Stimulated activated effector memory CD8-positive, alpha-beta T cell treated with anti-CD3 and anti-CD28 coated beads, Interleukin-12 subunit alpha, Interleukin-12 subunit beta, amount 100 ng/mL, for 72 hours (primary cell): ENCODE data around the gene DMD.
"Not testable (repeated sequence)": the region's sequence is repeated elsewhere in the genome, so short reads cannot be mapped to it uniquely, and the experiment has no call there.

Source experiments
- ATAC-seq: fragments of 150-1000 bp; cut with Tn5 transposase; 2 replicates; pipeline ENCODE4 v1.10.0; 2021
- DNase-seq, 2 donors: peaks; one replicate each; pipeline ENCODE4 v3.0.0; 2021 to 2022; ENCODE audit warnings: low spot score in 2 of 2
- H3K27ac Mint-ChIP-seq: one replicate; pipeline ENCODE4 v1.8.0; 2022; ENCODE audit warnings: mild to moderate bottlenecking, mixed read lengths
- H3K36me3 Mint-ChIP-seq: one replicate; pipeline ENCODE4 v1.8.0; 2022; ENCODE audit warnings: mild to moderate bottlenecking, mixed read lengths
- H3K4me1 Mint-ChIP-seq: one replicate; pipeline ENCODE4 v1.8.0; 2022; ENCODE audit warnings: mixed read lengths
- H3K4me3 Mint-ChIP-seq: one replicate; pipeline ENCODE4 v1.8.0; 2022; ENCODE audit warnings: mild to moderate bottlenecking, mixed read lengths
- H3K9me3 Mint-ChIP-seq: one replicate; pipeline ENCODE4 v1.8.0; 2022; ENCODE audit warnings: mixed read lengths

The DMD gene

DNA sequence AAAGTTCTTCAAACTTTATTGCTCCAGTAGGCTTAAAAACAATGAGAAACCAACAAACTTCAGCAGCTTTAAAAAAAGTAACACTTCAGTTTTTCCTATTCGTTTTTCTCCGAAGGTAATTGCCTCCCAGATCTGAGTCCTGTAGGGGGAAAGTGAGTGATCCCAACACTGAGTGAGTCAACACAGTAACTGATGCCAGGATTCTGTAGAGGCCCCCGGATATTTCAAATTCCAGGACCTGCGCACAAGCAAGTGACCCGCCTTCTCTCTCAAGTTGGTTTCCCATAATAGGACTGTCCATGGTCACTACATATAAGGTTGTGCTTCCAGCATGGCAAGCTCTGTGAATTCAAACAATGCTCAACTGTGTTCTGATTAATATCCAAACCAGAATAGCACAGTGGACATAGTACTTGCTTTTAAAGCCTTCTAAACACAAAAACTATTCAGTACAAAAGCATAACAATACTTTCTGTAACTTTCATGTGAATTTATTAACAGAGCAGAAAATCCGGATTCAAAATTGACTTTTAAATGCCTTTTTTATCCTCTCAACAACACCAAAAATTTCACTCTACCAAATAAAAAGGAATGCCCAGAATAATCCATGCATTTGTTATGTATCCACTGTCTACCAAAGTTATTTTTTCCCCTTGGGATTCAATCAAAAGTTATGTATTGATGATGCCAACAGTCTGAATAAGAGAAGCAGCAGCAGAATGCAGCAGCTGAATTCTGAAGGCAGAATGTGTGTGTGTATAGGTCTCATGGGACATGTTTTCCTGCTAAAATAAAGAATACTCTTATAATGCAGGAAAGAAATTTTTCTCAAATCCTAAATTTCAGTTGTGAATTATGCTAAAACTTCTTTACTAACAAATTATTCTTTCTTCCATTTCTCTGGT is at the start of gene DMD:
TSS of gene DMD (minus strand) at position 194 of the 905 bp plus-strand sequence. CDS start 237 bp downstream, outside the sequence.
- Mint-ChIP-seq H3K36me3 (no peaks in the 10 kb centered on the region), H3K4me3 (no peak within 1 kb of the TSS), H3K4me1 (no peaks in the 10 kb centered on the region), H3K27ac (no peak within 1 kb of the TSS), H3K9me3 (no peaks in the 10 kb centered on the region)
- DNase-seq (no peak), ATAC-seq (no peak)

DNA sequence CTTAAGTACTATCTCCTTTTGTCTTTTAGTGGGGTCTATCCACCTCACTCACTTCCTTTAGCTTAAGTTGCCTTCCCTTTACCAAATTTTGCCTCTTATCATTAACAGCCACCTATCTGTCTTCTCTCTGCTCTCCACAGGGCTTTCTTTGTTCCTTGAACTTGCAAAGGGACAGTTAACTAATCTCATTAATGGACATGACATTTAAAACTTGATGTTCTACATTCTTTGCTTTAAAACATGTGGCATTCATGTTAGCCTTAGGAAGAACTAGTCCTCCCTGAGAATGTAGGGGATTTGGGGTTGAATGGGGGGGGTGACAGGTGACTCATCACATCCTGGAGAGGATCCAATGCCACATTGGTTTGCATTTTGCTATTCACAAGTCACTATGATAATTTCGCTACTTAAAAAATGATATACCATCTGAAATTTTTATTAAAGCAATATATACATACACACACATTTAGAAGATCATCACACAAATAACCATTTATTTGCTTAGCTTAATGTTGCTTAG is 41.0 kb upstream of the DMD start:
- no peak overlapping the region for H3K4me3 Mint-ChIP-seq
- H3K9me3 Mint-ChIP-seq = no peaks in the 10 kb centered on the region
- H3K27ac Mint-ChIP-seq = no peak overlapping the region
- DNase-seq (no peak), ATAC-seq (no peak)
- H3K36me3 Mint-ChIP-seq = no peaks in the 10 kb centered on the region
- H3K4me1 Mint-ChIP-seq = no peaks in the 10 kb centered on the region

DNA sequence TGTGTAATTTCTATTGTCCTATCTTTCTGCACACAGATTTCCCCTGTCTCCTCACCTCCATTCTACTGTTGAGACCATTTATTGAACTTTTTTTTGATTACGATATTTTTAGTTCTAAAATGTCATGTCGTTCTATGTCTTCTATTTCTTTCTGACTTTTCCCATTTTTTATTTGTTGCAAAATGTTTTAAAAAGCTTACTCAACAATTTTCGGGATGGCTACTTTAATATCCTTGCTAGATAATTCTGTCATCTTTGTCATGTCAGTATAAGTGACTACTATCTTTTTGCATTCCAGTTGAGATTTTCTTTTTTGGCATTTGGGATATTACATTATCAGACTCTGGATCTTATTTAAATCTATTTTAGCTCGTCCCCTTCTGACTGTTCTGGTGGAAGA is 7.5 kb upstream of the DMD start:
- Mint-ChIP-seq H3K4me1 (no peaks in the 10 kb centered on the region), H3K36me3 (no peaks in the 10 kb centered on the region), H3K4me3 (no peak overlapping the region), H3K27ac (no peak overlapping the region), H3K9me3 (peaks cover 3% of the 10 kb centered on the region)
- no peak for ATAC-seq
- no peak for DNase-seq

DNA sequence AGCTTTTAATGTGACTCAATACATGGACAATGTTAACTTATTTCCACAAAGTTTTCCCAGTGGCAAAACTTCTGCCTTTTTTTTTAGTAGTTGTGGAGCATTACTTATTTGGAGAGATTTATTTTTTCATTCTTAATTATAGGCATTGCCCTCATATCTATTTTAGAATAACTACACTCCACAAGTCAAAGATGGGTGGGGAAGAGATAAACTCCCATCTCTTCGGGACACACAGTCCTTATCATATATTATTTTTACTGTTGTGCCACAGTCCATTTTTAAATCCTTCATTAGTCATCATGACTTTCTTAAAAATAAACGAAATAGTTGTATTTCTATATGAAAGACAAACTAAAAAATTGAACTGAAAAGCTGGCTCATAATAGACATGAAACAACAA is 1.2 kb downstream of the DMD start:
- Mint-ChIP-seq H3K27ac (no peak overlapping the region), H3K4me1 (no peaks in the 10 kb centered on the region), H3K4me3 (no peak overlapping the region), H3K36me3 (no peaks in the 10 kb centered on the region), H3K9me3 (no peaks in the 10 kb centered on the region)
- ATAC-seq (no peak), DNase-seq (no peak)

DNA sequence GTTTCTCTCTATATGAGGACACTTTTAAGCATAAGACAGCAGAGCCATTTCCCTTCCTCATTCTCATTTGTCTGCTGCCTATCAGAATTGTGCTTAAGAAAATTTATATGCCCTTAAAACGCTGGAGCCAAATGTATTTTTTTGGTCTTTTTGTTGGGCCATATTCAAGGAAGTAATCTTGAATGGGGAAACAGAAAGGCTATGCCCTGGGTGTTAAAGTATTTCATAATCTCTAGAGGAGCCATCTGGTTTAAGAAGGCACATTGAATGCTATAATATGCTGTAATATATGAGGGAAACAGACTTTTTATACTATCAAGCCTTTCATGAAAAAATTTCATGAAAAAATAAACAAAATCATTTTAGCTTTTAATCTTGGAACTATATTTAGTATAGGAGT is 4.3 kb downstream of the DMD start:
- peaks cover 9% of the 10 kb centered on the region for H3K9me3 Mint-ChIP-seq
- no peaks in the 10 kb centered on the region for H3K36me3 Mint-ChIP-seq
- H3K4me3 Mint-ChIP-seq = no peak overlapping the region
- ATAC-seq = no peak
- H3K4me1 Mint-ChIP-seq = no peaks in the 10 kb centered on the region
- H3K27ac Mint-ChIP-seq = no peak overlapping the region
- no peak for DNase-seq

DNA sequence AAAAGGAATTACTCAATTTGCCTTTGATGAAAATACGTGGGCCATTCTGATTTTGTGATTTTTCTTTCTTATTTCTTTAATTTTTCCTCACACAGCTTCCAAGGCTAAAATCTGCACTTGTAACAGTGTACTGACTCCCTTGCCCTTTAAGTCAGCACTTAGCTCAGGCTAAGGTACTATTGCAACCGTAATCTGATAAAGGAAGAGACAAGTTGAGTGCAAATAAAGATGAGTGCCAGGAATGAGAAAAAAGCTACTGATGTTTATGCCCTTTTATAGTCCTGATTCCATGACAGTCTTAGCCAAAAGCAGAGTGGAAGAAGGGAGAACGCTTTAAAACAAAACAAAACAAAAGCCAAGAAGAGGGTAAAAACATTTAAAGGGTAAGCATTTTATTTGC is 6.0 kb downstream of the DMD start:
- no peak overlapping the region for H3K4me3 Mint-ChIP-seq
- ATAC-seq (no peak), DNase-seq (no peak)
- no peaks in the 10 kb centered on the region for H3K36me3 Mint-ChIP-seq
- no peaks in the 10 kb centered on the region for H3K4me1 Mint-ChIP-seq
- peaks cover 9% of the 10 kb centered on the region for H3K9me3 Mint-ChIP-seq
- no peak overlapping the region for H3K27ac Mint-ChIP-seq

DNA sequence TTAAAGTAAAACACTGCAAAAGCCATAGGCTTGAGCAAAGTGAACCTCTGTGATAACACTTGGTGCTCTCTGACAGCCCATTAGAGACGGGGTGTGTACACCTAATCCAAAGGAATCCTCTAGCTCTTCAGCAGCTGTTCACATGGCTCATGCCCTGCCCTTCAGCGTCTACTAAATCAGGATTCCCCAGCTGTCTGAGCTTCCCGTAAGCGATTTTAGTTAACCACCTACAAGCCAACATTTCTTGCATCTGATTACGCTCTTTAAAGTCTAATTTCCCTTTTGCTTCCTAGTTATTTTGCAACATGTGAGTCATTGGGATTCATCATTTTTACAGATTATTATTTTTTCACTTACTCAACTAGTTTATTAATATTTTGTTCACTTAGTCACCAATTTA is 6.5 kb downstream of the DMD start:
- ATAC-seq (no peak), DNase-seq (no peak)
- H3K4me3 Mint-ChIP-seq = no peak overlapping the region
- no peak overlapping the region for H3K27ac Mint-ChIP-seq
- no peaks in the 10 kb centered on the region for H3K4me1 Mint-ChIP-seq
- no peaks in the 10 kb centered on the region for H3K36me3 Mint-ChIP-seq
- peaks cover 9% of the 10 kb centered on the region for H3K9me3 Mint-ChIP-seq

DNA sequence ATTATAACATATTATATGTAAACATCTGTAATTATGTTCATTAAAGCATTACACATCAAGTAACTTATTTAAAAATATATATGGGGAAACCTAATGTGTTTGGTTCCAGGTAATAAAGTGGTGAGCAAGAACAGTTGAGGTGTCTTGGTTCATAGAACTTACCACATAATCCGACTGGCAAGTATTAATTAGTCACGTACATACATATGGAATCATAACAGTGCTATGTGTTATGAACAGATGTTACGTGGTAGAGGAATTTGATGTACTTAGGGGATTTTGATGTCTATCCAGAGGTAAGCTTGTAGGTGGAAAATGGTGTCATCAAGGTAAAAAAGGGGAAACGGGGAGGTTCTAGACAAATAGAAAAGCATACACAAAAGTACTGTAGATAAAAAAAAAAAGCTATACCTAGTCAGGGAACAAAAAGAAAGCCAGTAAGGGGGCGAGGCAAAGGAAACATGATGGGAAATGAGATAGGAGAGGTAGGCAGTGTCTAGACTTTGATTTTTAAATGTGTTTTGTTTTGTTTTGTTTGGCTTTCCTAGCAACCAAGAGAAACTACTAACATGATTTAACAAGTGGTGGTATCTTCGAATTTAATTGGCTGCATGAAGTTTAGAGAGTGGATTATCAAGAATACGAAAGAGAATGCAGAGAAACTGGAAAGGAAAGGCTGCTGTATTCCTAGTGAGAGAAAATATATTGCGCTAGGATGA is 12.6 kb downstream of the DMD start:
- ATAC-seq = no peak
- Mint-ChIP-seq H3K36me3 (no peaks in the 10 kb centered on the region), H3K4me1 (no peaks in the 10 kb centered on the region), H3K27ac (no peak overlapping the region), H3K4me3 (no peak overlapping the region), H3K9me3 (peaks cover 14% of the 10 kb centered on the region)
- DNase-seq = no peak

DNA sequence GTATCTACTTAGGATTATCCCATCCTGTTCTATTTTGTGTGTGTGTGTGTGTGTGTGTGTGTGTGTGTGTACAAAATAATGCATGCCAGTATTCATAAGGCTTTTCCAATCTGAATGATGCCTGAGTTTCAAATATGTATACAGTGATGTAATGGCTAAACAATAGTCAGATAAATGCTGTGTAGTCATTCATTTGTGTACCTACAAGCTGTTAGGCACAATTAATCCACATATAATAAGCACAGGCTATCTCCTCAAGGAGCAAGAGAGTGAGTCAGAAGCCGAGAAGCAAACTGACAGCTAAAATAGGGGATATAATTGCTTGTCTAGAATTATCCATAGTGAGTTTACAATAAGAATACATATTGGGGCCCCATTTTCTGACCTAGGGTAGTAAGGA is 15.7 kb downstream of the DMD start:
- Mint-ChIP-seq H3K4me1 (no peaks in the 10 kb centered on the region), H3K27ac (no peak overlapping the region), H3K4me3 (no peak overlapping the region), H3K36me3 (no peaks in the 10 kb centered on the region), H3K9me3 (peaks cover 12% of the 10 kb centered on the region)
- ATAC-seq (no peak), DNase-seq (no peak)

DNA sequence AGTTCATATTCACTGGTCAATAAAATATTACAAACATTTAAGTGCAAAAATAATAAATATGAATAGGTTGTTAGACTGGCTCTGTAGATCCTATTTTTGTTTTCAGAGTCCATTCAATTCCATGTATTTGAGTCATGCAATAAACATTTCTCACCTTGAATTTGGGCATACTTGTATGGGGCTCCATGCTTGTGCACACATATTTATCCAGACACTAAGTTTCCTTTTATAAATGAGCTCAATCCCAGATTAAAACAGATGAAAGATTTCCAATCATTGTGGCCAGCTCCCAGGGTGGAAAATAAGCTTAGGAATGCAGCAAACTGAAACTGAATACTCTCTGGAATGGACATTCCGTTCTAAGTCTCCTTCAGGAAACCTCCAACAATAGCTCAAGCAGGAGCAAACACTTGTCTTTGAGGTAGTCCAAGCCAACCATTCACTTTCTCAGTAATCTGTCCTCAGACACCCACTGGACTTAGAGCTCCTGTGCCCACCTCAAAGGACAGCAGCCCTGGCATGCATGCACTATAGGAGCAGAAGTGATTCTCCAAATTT is 16.4 kb downstream of the DMD start:
- H3K4me3 Mint-ChIP-seq = no peak overlapping the region
- H3K4me1 Mint-ChIP-seq = no peaks in the 10 kb centered on the region
- DNase-seq = no peak
- H3K9me3 Mint-ChIP-seq = peaks cover 12% of the 10 kb centered on the region
- H3K27ac Mint-ChIP-seq = no peak overlapping the region
- no peak for ATAC-seq
- H3K36me3 Mint-ChIP-seq = no peaks in the 10 kb centered on the region

DNA sequence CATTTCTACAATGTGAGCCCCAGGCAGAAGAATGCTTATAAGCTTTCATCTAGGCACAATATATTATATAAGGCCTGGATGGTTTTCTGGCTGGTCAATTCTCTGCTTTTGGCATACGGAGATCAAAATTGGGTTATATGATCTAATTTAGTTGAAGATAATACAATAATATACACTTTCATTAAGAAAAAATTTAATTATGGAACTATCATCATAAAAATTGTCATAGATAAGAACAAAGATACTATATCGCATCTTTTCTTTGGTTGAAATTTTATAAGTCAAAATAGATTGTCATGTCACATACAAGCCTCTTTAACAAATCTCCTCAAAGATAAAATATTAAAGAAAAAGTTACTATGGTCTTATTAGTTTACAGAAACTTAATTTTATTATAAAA is 17.1 kb downstream of the DMD start:
- H3K36me3 Mint-ChIP-seq = no peaks in the 10 kb centered on the region

DNA sequence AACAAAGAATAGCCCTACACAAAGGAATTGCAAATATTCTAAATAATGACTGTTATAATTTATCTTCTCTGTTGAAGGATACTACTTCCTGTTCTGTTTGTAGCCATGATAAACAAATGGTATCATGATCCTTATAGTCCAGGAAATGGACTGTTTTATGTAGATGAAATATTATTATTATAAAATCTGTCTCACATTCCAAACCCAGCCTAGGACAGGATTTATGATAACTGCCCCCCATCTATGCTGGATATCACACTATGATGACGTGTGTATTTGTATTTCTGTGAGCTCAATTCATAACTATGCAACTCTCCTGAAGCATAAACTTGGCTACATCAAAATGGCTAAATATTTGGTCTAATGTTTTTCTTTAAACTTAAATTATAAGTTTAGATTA is 21.3 kb downstream of the DMD start:
- Mint-ChIP-seq H3K27ac (no peak overlapping the region), H3K4me1 (no peaks in the 10 kb centered on the region), H3K9me3 (peaks cover 6% of the 10 kb centered on the region), H3K4me3 (no peak overlapping the region), H3K36me3 (no peaks in the 10 kb centered on the region)
- DNase-seq (no peak), ATAC-seq (no peak)

More for the DNA sequence above, 17.1 kb downstream of the DMD start:
- no peak overlapping the region for H3K4me3 Mint-ChIP-seq
- DNase-seq (no peak), ATAC-seq (no peak)
- peaks cover 8% of the 10 kb centered on the region for H3K9me3 Mint-ChIP-seq
- H3K27ac Mint-ChIP-seq = no peak overlapping the region
- no peaks in the 10 kb centered on the region for H3K4me1 Mint-ChIP-seq

DNA sequence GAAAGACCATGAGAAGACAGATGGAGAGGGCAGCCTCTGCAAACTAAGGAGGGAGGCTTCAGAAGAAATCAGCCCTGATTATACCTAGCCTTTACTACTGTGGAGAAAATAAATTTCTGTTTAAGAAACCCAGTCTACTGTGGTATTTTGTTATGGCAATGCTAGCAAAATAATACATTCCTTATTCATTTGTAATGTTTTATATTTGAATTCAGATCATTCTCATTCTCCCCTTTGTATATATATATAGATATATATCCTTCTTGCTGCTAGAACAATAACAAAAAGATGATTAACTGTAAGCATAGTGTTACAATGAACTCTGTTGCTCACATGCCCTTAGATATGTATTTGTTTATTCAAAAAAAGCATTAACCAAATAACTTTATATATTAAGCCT is 22.5 kb downstream of the DMD start:
- H3K4me1 Mint-ChIP-seq = no peaks in the 10 kb centered on the region
- ATAC-seq (no peak), DNase-seq (no peak)
- no peak overlapping the region for H3K4me3 Mint-ChIP-seq
- no peak overlapping the region for H3K27ac Mint-ChIP-seq
- no peaks in the 10 kb centered on the region for H3K36me3 Mint-ChIP-seq
- H3K9me3 Mint-ChIP-seq = peaks cover 6% of the 10 kb centered on the region

DNA sequence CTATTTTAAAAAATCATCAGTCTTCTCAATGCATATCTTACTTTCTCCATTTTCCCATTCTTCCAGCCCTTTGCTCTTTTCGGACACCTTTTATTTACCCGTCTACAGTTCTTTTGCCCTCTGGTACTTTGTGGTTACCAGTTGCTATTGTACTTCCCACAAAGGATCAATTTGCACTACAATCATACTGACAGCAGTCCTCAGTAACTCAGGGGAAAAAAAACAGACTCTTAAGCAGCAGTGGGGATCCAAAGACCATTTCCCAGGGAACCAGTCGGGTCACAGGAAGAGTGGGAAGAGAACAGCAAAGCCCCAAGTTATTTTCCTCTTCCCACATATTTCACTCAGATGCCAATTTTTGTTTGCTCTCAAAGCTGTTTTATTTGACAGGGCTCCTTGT is 23.1 kb downstream of the DMD start:
- no peak overlapping the region for H3K27ac Mint-ChIP-seq
- ATAC-seq = no peak
- no peaks in the 10 kb centered on the region for H3K4me1 Mint-ChIP-seq
- DNase-seq = no peak
- peaks cover 6% of the 10 kb centered on the region for H3K9me3 Mint-ChIP-seq
- no peaks in the 10 kb centered on the region for H3K36me3 Mint-ChIP-seq
- H3K4me3 Mint-ChIP-seq = no peak overlapping the region

DNA sequence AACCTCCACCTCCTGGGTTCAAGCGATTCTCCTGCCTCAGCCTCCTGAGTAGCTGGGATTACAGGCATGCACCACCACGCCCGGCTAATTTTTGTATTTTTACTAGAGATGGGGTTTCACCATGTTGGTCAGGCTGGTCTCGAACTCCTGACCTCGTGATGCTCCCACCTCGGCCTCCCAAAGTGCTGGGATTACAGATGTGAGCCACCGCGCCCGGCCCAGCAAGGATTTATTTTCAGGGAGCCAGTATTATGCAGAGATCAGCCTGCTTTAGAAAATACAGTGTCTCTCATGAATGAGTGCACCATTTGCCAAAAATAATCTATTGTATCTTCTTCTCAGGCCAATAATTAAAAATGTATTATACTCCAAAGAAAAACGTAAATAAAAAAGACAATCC is 26.5 kb downstream of the DMD start:
- H3K9me3 Mint-ChIP-seq, H3K27ac Mint-ChIP-seq, ATAC-seq, H3K4me1 Mint-ChIP-seq, H3K4me3 Mint-ChIP-seq, DNase-seq, H3K36me3 Mint-ChIP-seq: not testable (repeated sequence)

DNA sequence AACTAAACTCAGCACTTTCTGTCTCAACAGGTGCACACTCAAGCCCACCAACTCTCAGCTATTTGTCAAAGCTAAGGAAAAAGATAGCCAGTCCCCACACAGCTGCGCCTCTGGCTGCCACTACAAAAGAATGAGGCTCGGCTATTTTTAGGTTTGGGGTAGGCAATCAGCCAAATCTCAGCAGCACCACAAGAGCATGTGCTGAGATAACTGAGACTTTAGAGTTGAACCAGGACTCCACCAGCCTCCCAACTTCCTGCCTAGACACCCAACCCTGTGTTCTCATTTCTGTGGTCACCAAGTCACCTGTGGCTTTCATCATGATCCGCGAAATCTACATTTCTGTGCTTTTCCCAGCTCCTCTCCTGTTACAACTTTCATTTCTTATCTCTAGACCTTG is 28.0 kb downstream of the DMD start:
- Mint-ChIP-seq H3K27ac (no peak overlapping the region), H3K36me3 (no peaks in the 10 kb centered on the region), H3K4me3 (no peak overlapping the region), H3K4me1 (no peaks in the 10 kb centered on the region), H3K9me3 (peaks cover 6% of the 10 kb centered on the region)
- DNase-seq (no peak), ATAC-seq (no peak)
